ENCODE results near the gene DNAH14.
A peak's percentile ranks its signal among the peaks of the same experiment; 100 is the strongest.
"Not testable (repeated sequence)": the region's sequence is repeated elsewhere in the genome, so short reads cannot be mapped to it uniquely, and the experiment has no call there.

Gene DNAH14

DNA sequence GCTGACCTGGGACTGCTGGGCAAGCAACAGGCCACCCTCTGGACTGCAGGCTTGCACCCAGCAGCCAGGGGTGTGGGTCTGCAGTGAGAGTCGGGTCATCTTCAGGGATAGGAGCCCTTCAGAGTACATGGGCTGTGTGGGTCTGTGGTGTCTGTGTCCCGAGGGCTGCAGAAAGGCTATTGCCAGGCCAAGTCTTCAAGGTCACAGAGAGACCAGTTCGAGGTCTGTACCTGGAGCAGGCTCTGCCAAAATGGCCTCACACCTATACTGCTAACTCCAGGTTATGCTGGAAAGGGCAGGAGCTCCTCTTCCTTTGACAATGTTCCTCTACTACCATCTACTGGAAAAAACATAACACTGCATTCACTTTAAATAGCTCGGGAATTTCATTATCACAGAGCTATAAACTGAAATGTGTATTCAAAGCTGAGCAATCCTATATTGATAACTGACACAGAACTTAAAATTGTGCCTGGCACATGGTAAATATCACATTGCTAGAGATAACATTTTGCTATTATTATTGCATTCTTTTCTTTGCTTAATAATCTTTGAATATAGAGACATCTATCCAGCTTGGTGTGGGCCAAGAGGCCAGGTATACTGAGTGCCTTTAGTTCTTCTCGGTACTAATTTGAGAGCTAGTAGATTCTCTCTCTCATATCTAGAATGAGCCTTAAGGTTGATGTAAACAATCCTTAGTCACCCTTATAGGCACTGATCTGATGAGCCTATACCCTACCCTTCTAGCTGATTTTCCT, 6.9 kb upstream of the DNAH14 start:
- peak; percentile 19 for DNase-seq

- DNase-seq, result no peak
These were observed 5.7 kb upstream of the DNAH14 start for GRCh38 chr1:224923726-224924125.

DNA sequence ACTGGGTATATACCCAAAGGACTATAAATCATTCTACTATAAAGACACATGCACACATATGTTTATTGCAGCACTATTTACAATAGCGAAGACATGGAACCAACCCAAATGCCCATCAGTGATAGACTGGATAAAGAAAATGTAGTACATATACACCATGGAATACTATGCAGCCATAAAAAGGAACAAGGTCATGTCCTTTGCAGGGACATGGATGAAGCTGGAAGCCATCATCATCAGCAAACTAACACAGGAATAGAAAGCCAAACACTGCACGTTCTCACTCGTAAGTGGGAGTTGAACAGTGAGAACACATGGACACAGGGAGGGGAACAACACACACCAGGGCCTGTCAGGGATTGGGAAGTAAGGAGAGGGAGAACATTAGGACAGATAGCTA, 1.8 kb upstream of the DNAH14 start:
- not testable (repeated sequence) for DNase-seq

DNA sequence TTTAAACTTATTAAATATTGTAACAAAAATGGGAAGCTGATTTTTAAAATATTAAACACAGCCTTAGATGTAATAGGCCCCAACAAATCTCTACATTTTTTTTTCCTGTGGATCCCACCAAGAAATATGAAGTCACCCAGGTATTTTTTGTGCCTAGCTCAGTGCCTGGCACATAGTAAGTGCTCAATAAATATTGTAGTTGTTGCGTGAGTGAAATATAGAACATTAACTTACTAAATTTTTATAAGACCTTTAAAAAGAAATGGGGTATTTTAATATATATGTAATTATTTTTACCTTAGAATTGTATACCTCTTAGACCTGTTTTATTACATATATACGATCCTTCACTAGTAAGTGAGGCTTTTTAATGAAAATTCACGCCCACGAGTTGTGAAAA, 569 bp upstream of the DNAH14 start:
- no peak for DNase-seq

- no peak for DNase-seq
These were observed 2.1 kb downstream of the DNAH14 start for GRCh38 chr1:224931605-224932004.

- no peak for DNase-seq
These were observed 3.3 kb downstream of the DNAH14 start for GRCh38 chr1:224932607-224933249.

- DNase-seq, result no peak
These were observed 4.1 kb downstream of the DNAH14 start for GRCh38 chr1:224933584-224933983.

- DNase-seq, result no peak
These were observed 9.2 kb downstream of the DNAH14 start for GRCh38 chr1:224938652-224939051.

DNA sequence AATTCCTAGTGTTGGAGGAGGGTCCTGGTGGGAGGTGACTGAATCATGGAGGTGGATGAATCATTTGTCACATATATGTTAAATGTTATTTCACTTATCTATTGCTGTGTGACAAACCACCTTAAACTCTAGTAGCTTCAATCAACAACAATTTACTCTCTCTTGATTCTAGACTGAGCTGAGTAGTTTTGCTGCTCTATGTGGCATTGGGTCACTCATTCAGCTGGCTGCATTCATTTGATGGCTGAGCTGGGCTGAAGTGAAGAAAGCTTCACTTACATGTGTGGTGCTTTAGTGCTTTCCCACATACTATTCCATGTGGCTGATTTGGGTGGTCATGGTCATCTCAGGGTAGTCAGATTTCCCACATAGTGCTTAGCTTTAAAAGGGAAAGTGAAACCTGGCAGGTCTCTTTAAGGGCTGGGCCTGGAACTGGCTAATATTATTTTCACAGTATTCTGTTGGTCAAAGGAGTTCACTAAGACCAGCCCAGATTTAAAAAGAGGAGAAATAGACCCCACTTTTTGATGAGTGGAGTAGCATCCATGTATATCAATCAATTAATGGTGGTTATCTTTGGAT, 10.5 kb downstream of the DNAH14 start:
- no peak for DNase-seq

DNA sequence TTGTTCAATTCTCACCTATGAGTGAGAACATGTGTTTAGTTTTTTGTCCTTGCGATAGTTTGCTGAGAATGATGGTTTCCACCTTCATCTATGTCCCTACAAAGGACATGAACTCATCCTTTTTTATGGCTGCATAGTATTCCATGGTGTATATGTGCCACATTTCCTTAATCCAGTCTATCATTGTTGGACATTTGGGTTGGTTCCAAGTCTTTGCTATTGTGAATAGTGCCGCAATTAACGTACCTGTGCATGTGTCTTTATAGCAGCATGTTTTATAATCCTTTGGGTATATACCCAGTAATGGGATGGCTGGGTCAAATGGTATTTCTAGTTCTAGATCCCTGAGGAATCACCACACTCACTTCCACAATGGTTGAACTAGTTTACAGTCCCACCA, 11.3 kb downstream of the DNAH14 start:
- not testable (repeated sequence) for DNase-seq

DNA sequence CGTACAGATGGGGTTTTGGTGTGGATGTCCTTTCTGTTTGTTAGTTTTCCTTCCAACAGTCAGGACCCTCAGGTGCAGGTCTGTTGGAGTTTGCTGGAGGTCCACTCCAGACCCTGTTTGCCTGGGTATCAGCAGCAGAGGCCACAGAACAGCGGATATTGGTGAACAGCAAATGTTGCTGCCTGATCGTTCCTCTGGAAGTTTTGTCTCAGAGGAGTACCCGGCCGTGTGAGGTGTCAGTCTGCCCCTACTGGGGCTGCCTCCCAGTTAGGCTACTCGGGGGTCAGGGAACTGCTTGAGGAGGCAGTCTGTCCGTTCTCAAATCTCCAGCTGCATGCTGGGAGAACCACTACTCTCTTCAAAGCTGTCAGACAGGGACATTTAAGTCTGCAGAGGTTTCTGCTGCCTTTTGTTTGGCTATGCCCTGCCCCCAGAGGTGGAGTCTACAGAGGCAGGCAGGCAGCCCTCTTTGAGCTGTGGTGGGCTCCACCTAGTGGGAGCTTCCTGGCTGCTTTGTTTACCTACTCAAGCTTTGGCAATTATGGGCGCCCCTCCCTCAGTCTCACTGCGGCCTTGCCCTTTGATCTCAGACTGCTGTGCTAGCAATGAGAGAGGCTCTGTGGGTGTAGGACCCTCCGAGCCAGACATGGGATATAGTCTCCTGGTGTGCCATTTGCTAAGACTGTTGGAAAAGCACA, 16.3 kb downstream of the DNAH14 start:
- DNase-seq, result not testable (repeated sequence)

DNA sequence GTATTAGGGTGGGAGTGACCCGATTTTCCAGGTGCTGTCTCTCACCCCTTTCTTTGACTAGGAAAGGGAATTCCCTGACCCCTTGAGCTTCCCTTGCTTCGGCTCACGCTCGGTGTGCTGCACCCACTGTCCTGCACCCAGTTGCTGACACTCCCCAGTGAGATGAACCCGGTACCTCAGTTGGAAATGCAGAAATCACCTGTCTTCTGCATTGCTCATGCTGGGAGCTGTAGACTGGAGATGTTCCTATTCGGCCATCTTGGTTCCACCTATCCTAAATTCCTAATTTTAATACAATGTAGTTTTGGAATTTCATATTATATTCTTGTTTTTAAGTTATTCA, 16.8 kb downstream of the DNAH14 start:
- not testable (repeated sequence) for DNase-seq

- DNase-seq, result no peak
These were observed 28.2 kb downstream of the DNAH14 start for GRCh38 chr1:224957696-224958095.

DNA sequence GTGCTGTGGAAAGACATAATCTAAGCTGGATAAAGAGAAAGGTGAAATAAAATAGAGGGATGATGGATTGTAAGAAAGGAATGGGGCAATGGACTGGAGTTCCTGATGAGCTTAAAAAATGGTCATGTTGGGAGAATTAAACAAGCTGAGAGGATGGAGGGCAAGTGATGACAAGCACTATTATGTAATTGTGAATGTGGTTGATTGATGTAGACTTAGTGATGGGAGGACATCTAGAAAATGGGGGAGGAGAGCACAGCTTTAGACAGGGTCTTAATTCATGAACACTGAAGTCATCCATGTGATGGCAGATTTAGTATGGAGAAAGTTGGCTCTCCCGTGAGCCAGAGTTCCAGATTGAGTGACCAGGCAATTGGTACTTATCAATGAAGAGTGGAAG, 29.0 kb downstream of the DNAH14 start:
- DNase-seq, result no peak

GRCh38 chr1:224959115-224959514, 29.6 kb downstream of the DNAH14 start:
- DNase-seq, result no peak

- no peak for DNase-seq
These were observed 30.2 kb downstream of the DNAH14 start for GRCh38 chr1:224959656-224960055.

GRCh38 chr1:224980181-224980580, 50.7 kb downstream of the DNAH14 start:
- no peak for DNase-seq

DNA sequence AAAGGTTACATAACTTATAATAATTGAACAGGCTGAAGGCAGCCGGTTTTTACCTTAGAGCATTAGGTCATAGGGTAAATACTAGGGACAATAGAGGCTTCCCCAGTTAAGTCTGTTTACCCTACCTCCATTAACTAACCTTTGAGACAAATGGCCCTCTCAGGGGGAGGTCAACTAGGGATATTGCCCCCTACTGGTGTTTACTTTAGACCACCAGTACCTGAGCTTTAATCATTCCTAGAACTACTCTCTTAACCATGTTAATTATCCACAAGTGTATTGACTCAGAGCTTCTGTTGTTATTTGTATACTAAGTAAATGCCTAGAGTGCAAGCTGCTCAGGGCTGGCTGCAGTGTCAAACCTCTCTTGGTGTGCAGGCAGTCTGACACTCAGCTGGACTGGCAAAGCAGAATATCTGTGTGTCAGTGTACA, 52.5 kb downstream of the DNAH14 start:
- DNase-seq, result not testable (repeated sequence)

GRCh38 chr1:224988042-224988441, 58.6 kb downstream of the DNAH14 start:
- DNase-seq, result no peak

- no peak for DNase-seq
These were observed 60.1 kb downstream of the DNAH14 start for GRCh38 chr1:224989615-224990014.

GRCh38 chr1:224991550-224991949, 62.1 kb downstream of the DNAH14 start:
- not testable (repeated sequence) for DNase-seq

- DNase-seq, result no peak
These were observed 66.1 kb downstream of the DNAH14 start for GRCh38 chr1:224995602-224996001.

- no peak for DNase-seq
These were observed 66.8 kb downstream of the DNAH14 start for GRCh38 chr1:224996266-224996665.

- no peak for DNase-seq
These were observed 68.7 kb downstream of the DNAH14 start for GRCh38 chr1:224998185-224998584.
